Coronary artery (tissue), 2 donors: Measurements from ENCODE around the gene SLC10A7.

ENCODE experiments used
- DNase-seq: peaks from one replicate; pipeline ENCODE4 v3.0.0-alpha.2; 2017; ENCODE audit warnings: low spot score
- H3K27ac ChIP-seq, 2 donors: fragments of 200-600 bp; sonication (generic); one replicate each; pipeline ENCODE4 v1.5.1; 2016 to 2019
- H3K4me3 ChIP-seq: fragments of 200-600 bp; sonication (generic); 2 replicates; pipeline ENCODE4 v1.5.1; 2016; ENCODE audit warnings: mild to moderate bottlenecking, moderate library complexity
- TF ChIP-seq, protein P1 (sequence below): fragments of 200-600 bp; sonication (generic); IDR thresholded peaks from one replicate; pipeline ENCODE4 v1.5.1; 2019; ENCODE audit warnings: antibody characterized with exemption

The SLC10A7 gene

DNA sequence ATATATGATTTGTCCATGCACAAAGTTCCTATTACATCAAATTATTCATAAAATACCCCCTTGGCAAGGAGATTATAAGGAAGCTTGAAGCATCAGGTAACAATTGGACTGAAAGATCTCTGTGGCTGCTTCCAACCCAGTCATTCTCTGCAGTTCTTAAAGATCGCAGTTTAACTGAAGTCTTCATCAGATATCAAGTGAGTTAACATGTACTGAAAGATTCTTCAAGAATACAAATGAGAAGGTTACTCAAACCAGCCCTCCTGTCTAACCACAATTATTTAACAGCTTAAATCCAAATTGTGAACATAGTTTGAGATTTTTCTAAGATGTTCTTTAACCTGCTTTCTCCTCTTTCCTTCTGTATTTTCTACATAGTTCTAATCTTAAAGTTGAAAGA is 56.1 kb downstream of the SLC10A7 start:
- Histone ChIP-seq H3K27ac (no peak overlapping the region), H3K4me3 (no peak overlapping the region)
- TF ChIP-seq, protein P1, sequence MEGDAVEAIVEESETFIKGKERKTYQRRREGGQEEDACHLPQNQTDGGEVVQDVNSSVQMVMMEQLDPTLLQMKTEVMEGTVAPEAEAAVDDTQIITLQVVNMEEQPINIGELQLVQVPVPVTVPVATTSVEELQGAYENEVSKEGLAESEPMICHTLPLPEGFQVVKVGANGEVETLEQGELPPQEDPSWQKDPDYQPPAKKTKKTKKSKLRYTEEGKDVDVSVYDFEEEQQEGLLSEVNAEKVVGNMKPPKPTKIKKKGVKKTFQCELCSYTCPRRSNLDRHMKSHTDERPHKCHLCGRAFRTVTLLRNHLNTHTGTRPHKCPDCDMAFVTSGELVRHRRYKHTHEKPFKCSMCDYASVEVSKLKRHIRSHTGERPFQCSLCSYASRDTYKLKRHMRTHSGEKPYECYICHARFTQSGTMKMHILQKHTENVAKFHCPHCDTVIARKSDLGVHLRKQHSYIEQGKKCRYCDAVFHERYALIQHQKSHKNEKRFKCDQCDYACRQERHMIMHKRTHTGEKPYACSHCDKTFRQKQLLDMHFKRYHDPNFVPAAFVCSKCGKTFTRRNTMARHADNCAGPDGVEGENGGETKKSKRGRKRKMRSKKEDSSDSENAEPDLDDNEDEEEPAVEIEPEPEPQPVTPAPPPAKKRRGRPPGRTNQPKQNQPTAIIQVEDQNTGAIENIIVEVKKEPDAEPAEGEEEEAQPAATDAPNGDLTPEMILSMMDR = no peak
- DNase-seq = no peak

GRCh38 chr4:146462251-146462650 is 59.5 kb downstream of the SLC10A7 start:
- Histone ChIP-seq H3K27ac (no peak overlapping the region), H3K4me3 (no peak overlapping the region)
- TF ChIP-seq, protein P1 = no peak
- no peak for DNase-seq

GRCh38 chr4:146458594-146458993 is 63.1 kb downstream of the SLC10A7 start:
- Histone ChIP-seq H3K27ac (no peak overlapping the region), H3K4me3 (no peak overlapping the region)
- no peak for DNase-seq
- TF ChIP-seq, protein P1 = no peak

- H3K27ac ChIP-seq = no peak overlapping the region
- TF ChIP-seq, protein P1 = no peak
- DNase-seq = no peak
- H3K4me3 ChIP-seq = no peak overlapping the region
Measured at GRCh38 chr4:146456681-146457080, 65.1 kb downstream of the SLC10A7 start.

GRCh38 chr4:146453181-146453807 is 68.4 kb downstream of the SLC10A7 start:
- no peak for DNase-seq
- no peak overlapping the region for H3K27ac ChIP-seq
- H3K4me3 ChIP-seq = no peak overlapping the region
- TF ChIP-seq, protein P1 = no peak

DNA sequence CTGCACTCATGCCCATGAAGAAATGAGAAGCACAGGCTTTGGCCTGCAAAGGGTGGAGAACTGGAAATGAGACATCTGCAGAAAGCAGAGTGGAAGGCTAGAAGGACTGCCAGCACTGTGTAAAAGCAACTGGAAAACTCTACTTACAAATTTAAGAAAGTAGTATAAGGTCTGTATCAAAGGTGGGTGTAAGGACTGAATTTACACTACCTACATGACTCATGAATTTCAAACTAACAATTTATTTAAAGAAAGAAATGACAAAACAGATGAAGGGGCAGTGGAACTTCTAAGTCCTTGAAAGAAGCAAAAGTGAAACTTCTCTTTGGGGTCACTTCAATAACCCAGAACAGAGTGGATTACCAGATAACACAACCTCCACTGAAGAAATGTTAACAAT is 71.2 kb downstream of the SLC10A7 start:
- no peak for DNase-seq
- TF ChIP-seq, protein P1 = no peak
- H3K27ac ChIP-seq = no peak overlapping the region
- no peak overlapping the region for H3K4me3 ChIP-seq

DNA sequence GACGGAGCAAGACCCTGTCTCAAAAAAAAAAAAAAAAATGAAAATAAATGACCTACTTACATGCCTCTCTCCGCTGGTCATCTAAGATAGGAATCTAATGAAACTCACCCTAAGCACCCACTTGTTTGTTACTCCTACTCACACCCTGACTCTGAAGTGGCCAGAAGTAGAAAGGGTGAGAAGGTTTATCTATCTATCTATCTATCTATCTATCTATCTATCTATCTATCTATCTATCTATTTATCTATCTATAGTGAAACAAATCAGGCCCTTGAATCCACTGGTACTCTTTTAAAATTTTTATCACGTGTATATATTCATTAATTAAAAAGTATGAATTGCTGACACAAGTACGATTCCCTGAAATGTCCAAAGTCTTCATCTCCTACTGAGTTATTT is 75.2 kb downstream of the SLC10A7 start:
- H3K4me3 ChIP-seq = no peak overlapping the region
- no peak overlapping the region for H3K27ac ChIP-seq
- TF ChIP-seq, protein P1 = no peak
- no peak for DNase-seq
